Gastroesophageal sphincter (tissue), 4 donors: ENCODE results near the gene IPO11. TPM values are rescaled to one million over a fixed set of nuclear protein-coding genes. Genes with fewer than 3 reads are reported as not detected.

Source experiments
- ATAC-seq: fragments of 150-250 bp; one replicate; pipeline ENCODE4 v1.9.1; 2016; ENCODE audit warnings: mild to moderate bottlenecking, moderate library complexity
- H3K27ac ChIP-seq, 4 donors: fragments of 200-600 bp; sonication (generic) in 3 of 4; 1 replicate in 3 of 4; 2 replicates in 1 of 4; pipeline ENCODE4 v1.5.1; 2016 to 2019
- H3K27me3 ChIP-seq: fragments of 200-600 bp; sonication (generic); one replicate; pipeline ENCODE4 v1.5.1; 2019
- H3K36me3 ChIP-seq, 2 donors: fragments of 200-600 bp; sonication (generic); one replicate each; pipeline ENCODE4 v1.5.1; 2019; ENCODE audit warnings: control low read depth in 1 of 2
- H3K4me1 ChIP-seq, 3 donors: fragments of 200-600 bp; sonication (generic); 1 replicate in 2 of 3; 2 replicates in 1 of 3; pipeline ENCODE4 v1.5.1; 2016 to 2019; ENCODE audit warnings: control low read depth in 2 of 3
- H3K4me3 ChIP-seq, 2 donors: fragments of 200-600 bp; sonication (generic); one replicate each; pipeline ENCODE4 v1.5.1; 2019; ENCODE audit warnings: mild to moderate bottlenecking in 1 of 2, moderate library complexity in 1 of 2
- H3K9me3 ChIP-seq, 3 donors: fragments of 200-600 bp; sonication (generic); one replicate each; pipeline ENCODE4 v1.5.1; 2017 to 2019; ENCODE audit warnings: control low read depth in 2 of 3
- EP300 ChIP-seq: sonication (generic); formaldehyde crosslinking; IDR thresholded peaks from one replicate; pipeline ENCODE4 v1.6.1; 2017; ENCODE audit warnings: antibody characterized with exemption, mild to moderate bottlenecking
- POLR2A ChIP-seq, 2 donors: fragments of 450-650 bp; IDR thresholded peaks; one replicate each; pipeline ENCODE4 v1.6.1; 2017; ENCODE audit warnings: antibody characterized with exemption in 2 of 2, mild to moderate bottlenecking in 2 of 2, moderate library complexity in 1 of 2
- POLR2AphosphoS5 ChIP-seq: sonication (generic); formaldehyde crosslinking; IDR thresholded peaks from one replicate; pipeline ENCODE4 v1.6.1; 2017; ENCODE audit warnings: antibody characterized with exemption
- WGBS, 2 donors: methylation state at CpG; one replicate each; pipeline ENCODE4 v1.1.5; 2018; ENCODE audit warnings: low coverage in 1 of 2; 5-methylcytosine and 5-hydroxymethylcytosine counted together
- total RNA-seq, 4 donors: library from RNA; depleted of rRNA; stranded (reverse); fragments of >200 nt; gene quantifications; one replicate each; pipeline ENCODE4 v1.1.0, GENCODE V29; 2016
- TF ChIP-seq, protein P1 (sequence below), 4 experiments: fragments of 200-600 bp in 2 of 4; fragments of 450-650 bp in 2 of 4; sonication (generic) in 1 of 4; IDR thresholded peaks; one replicate each; pipeline ENCODE4 v1.5.1; 2017 to 2019; ENCODE audit warnings: antibody characterized with exemption in 4 of 4, mild to moderate bottlenecking in 2 of 4, moderate library complexity in 2 of 4

IPO11 gene
- total RNA-seq, 4 donors from 2014 or later: 15.8 to 25.1 (median 17.2) TPM

- no peak for ATAC-seq
- TF ChIP-seq POLR2AphosphoS5 (no peak), EP300 (no peak), POLR2A (IDR thresholded peaks at IDR 0.05) (no peak)
- TF ChIP-seq, protein P1, sequence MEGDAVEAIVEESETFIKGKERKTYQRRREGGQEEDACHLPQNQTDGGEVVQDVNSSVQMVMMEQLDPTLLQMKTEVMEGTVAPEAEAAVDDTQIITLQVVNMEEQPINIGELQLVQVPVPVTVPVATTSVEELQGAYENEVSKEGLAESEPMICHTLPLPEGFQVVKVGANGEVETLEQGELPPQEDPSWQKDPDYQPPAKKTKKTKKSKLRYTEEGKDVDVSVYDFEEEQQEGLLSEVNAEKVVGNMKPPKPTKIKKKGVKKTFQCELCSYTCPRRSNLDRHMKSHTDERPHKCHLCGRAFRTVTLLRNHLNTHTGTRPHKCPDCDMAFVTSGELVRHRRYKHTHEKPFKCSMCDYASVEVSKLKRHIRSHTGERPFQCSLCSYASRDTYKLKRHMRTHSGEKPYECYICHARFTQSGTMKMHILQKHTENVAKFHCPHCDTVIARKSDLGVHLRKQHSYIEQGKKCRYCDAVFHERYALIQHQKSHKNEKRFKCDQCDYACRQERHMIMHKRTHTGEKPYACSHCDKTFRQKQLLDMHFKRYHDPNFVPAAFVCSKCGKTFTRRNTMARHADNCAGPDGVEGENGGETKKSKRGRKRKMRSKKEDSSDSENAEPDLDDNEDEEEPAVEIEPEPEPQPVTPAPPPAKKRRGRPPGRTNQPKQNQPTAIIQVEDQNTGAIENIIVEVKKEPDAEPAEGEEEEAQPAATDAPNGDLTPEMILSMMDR (IDR thresholded peaks at IDR 0.05): no peak
- Histone ChIP-seq H3K9me3 (no peaks in the 10 kb centered on the region), H3K36me3 (peaks cover 0 to 50% of the 10 kb centered on the region in 2 donors), H3K27ac (no peak overlapping the region), H3K27me3 (no peaks in the 10 kb centered on the region), H3K4me1 (no peaks in the 10 kb centered on the region), H3K4me3 (no peak overlapping the region)
- 86 to 89% methylated on average over 2 of the region's 2 CpGs for WGBS, 2 donors
Observed at GRCh38 chr5:62626534-62626933, 214.0 kb downstream of the IPO11 start.

- no peaks in the 10 kb centered on the region for H3K27me3 ChIP-seq
- TF ChIP-seq POLR2AphosphoS5 (no peak), EP300 (no peak), POLR2A (IDR thresholded peaks at IDR 0.05) (no peak)
- TF ChIP-seq, protein P1 (IDR thresholded peaks at IDR 0.05): no peak
- no peaks in the 10 kb centered on the region for H3K9me3 ChIP-seq
- no peak overlapping the region for H3K27ac ChIP-seq
- ATAC-seq: no peak
- H3K4me1 ChIP-seq: no peaks in the 10 kb centered on the region
- peaks cover 0 to 50% of the 10 kb centered on the region in 2 donors for H3K36me3 ChIP-seq
- WGBS, 2 donors: 56 to 83% methylated on average over 2 of the region's 3 CpGs
- no peak overlapping the region for H3K4me3 ChIP-seq
Observed at GRCh38 chr5:62627121-62627520, 214.6 kb downstream of the IPO11 start.

DNA sequence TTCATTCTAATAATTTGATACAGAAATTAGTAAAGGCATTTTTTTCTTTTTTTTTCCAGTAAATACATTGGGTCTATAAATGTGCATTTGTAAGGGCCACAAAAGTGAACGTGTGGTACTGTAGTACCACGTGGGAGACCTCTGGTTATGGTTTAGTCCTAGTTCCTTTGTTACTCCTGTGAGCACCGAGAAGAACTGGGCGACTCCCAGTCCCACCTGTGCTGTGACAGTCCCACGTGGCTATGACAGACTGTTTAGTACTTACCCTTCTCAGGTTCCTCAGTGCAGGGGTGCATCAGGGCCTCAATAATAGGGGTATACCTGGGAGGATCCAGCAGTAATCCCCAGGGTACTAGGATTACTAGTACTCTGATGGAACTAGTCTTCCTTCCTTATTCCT lies 215.3 kb downstream of the IPO11 start:
- Histone ChIP-seq H3K4me3 (no peak overlapping the region), H3K9me3 (no peaks in the 10 kb centered on the region), H3K27ac (no peak overlapping the region), H3K4me1 (no peaks in the 10 kb centered on the region), H3K27me3 (no peaks in the 10 kb centered on the region), H3K36me3 (peaks cover 0 to 50% of the 10 kb centered on the region in 2 donors)
- WGBS, 2 donors: 84 to 86% methylated on average over 4 to 5 of the region's 5 CpGs
- no peak for ATAC-seq
- no peak for TF ChIP-seq POLR2A (IDR thresholded peaks at IDR 0.05)

GRCh38 chr5:62631909-62632580 lies 219.5 kb downstream of the IPO11 start:
- Histone ChIP-seq H3K27me3 (no peaks in the 10 kb centered on the region), H3K4me3 (no peak overlapping the region), H3K36me3 (peaks cover 0 to 43% of the 10 kb centered on the region in 2 donors), H3K27ac (no peak overlapping the region), H3K9me3 (no peaks in the 10 kb centered on the region), H3K4me1 (no peaks in the 10 kb centered on the region)
- 60 to 80% methylated on average over 1 to 3 of the region's 3 CpGs for WGBS, 2 donors
- TF ChIP-seq EP300 (no peak), POLR2A (IDR thresholded peaks at IDR 0.05) (no peak), POLR2AphosphoS5 (no peak)
- TF ChIP-seq, protein P1 (IDR thresholded peaks at IDR 0.05): no peak
- no peak for ATAC-seq

- Histone ChIP-seq H3K27me3 (no peaks in the 10 kb centered on the region), H3K4me3 (no peak overlapping the region), H3K9me3 (no peaks in the 10 kb centered on the region), H3K27ac (no peak overlapping the region), H3K36me3 (peaks cover 0 to 33% of the 10 kb centered on the region in 2 donors), H3K4me1 (no peaks in the 10 kb centered on the region)
- ATAC-seq: no peak
- TF ChIP-seq EP300 (no peak), POLR2AphosphoS5 (no peak), POLR2A (IDR thresholded peaks at IDR 0.05) (no peak)
- TF ChIP-seq, protein P1 (IDR thresholded peaks at IDR 0.05): no peak
Observed at GRCh38 chr5:62633243-62633642, 220.7 kb downstream of the IPO11 start.
